GM10248 (cell line): Measurements from ENCODE around the gene GABARAPL2.

ENCODE experiments used
- CTCF ChIA-PET: fragments of 300-600 bp; sonication (Branson Sonifier 250); formaldehyde crosslinking; extraction: SDS; loops from one replicate; lab custom pipeline; 2021; ENCODE audit warnings: antibody characterized with exemption; lab: Yijun Ruan, JAX
- POLR2A ChIA-PET: fragments of 350-650 bp; sonication (Branson Sonifier 250); formaldehyde crosslinking; extraction: SDS; loops from one replicate; lab custom pipeline; 2020; ENCODE audit warnings: antibody characterized with exemption; lab: Yijun Ruan, JAX
- DNase-seq: peaks from one replicate; pipeline ENCODE4 v3.0.0; 2012; ENCODE audit errors: extremely low spot score
- CTCF ChIP-seq: IDR thresholded peaks from 2 replicates; pipeline ENCODE4 v1.5.1; 2012; ENCODE audit warnings: mild to moderate bottlenecking, low read depth; ENCODE audit errors: extremely low read depth, missing control alignments, control extremely low read depth

GABARAPL2 gene

DNA sequence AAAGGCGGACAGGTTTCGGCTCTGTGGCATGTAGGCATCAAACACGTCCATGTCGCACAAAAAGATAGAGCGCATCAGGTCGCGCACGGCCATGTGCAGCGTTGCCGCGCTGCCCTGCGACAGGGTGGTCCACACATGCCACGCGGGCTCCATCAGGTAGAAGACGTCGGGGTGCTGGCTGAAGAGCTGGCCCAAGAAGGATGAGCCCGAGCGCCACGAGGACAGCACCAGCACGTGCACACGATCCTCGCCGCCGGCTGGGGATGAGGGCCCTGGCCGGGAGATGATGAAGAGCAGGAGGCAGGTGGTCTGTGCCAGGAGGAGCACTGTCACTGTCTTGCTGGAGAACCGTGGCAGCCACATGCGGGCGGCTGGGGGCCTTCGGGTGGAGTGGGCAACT, 36.2 kb upstream of the GABARAPL2 start:
- ChIA-PET CTCF (interaction anchor here (1.0 to 1.3 kb wide), 3 partner anchors 13 to 53 kb away, joined by 3 to 4 read pairs (median 3); no protein-coding TSS in a partner anchor), POLR2A (no interaction called here)
- DNase-seq, result no peak
- TF ChIP-seq CTCF, result no peak

DNA sequence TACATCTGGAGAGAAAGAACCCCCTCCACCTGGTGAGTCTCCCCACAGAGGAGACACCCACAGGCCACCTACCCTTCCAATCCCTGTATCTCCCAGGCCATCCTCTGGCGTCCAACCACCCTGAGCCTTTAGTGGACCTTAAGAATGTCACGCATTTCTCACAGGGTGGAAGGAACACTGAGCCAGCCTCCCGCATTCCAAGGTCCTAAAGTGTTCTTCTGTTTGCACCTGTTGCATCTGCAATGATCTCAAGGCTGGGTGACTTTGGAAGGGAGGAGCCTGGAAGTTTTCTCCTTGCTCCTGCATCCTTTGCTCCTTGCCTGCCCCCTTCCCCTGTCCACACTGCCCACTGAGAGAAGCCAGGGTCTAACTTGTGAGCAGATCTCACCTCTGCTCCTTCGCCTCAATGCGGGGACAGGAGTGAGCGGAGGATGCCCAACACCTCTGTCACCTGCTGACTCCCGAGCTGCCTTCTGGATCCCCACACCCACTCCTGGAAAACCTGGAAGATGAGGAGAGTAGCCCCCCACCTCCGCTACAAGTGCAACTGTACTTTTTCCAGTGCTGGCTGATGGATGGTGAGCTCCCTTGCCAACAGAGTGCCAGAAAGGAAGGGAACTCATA, 33.9 kb upstream of the GABARAPL2 start:
- DNase-seq, result no peak
- POLR2A ChIA-PET, result no interaction called here
- no peak for TF ChIP-seq CTCF
- CTCF ChIA-PET, result interaction anchor here (1.0 to 2.5 kb wide), 8 partner anchors 11 to 333 kb away, joined by 3 to 16 read pairs (median 4); partner anchors contain the start of gene TMEM170A

DNA sequence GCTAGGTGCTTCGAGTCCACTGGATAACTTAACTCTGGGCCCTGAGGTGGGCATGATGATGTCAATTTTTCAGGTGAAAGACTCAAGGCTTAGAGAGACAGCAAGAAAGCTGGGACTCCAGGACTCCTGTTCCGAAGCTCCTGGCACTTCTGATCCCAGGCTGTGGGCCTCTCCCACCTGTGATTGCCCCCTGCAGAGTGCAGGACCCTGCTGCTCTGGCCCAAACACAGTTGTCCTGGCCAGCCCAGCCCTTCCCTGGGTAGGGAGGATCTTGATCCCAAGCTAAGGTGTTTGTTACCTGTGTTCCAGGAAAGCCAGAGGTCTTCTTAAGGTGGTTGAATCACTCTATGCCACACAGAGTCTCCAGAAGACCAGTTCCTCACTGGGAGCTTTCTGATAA, 33.4 kb upstream of the GABARAPL2 start:
- no peak for TF ChIP-seq CTCF
- no peak for DNase-seq
- ChIA-PET POLR2A (no interaction called here), CTCF (interaction anchor here (1.1 to 2.5 kb wide), 5 partner anchors 12 to 68 kb away, joined by 3 to 16 read pairs (median 5); partner anchors contain the start of gene TMEM170A)

GRCh38 chr16:75534560-75535205, 31.5 kb upstream of the GABARAPL2 start:
- ChIA-PET POLR2A (interaction anchor here (0.6 kb wide), 1 partner anchor 65 kb away, joined by 3 read pairs; no protein-coding TSS in a partner anchor), CTCF (interaction anchor here (0.8 to 4.9 kb wide), 5 partner anchors 9 to 17 kb away, joined by 3 to 28 read pairs (median 4); no protein-coding TSS in a partner anchor)
- no peak for DNase-seq
- no peak for TF ChIP-seq CTCF

DNA sequence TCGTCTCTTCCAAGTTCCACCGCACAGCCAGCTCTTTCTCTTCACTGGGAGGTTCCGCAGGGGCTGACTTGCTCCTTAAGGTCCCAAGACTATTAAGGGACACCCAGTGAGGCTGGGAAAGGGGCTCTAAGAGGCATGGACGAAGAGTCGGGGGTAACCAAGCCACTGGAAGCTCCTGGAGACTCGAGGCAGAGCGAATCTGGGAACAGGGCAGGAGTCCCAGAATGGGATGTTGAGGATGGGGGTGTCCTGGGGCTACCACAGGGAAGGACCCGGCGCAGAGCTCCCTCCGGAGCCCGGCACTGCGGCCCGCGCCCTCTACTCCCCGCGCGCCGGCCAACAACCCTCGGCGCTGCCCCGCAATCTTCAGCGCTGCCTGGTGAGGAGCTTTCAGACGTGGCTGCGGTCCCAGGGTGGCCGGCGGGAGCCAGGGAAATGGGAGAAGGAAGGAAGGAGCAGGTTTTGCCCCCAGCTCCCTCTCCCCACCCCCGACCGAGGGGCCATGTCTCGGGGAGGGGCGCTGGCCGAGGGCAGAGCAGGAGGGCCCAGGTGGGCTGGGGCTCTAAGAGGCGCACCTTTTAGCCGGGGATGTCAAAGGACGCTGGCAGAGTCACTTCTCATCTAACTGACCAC, 30.9 kb upstream of the GABARAPL2 start:
- ChIA-PET CTCF (interaction anchor here (0.8 to 4.9 kb wide), 5 partner anchors 8 to 18 kb away, joined by 3 to 28 read pairs (median 4); no protein-coding TSS in a partner anchor), POLR2A (no interaction called here)
- TF ChIP-seq CTCF, result no peak
- no peak for DNase-seq

DNA sequence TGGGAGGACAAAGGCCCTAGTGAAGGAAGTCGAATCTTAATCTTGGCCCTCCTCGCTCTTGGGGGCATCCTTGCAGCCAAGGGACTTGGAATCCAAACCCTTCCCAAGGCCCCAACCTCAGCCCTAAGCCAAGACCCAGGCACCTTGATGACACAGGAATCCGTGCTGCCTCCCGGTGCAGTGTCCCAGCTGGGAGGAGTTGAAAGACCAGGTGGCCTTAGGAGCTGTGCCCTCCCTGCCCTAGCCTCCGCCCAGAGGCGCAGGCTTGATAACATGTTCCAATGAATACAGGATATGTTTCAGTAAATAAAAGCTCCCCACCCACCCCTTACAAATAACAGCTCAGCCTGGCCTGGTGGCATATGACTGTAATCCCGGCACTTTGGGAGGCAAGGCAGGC, 30.3 kb upstream of the GABARAPL2 start, which contains the start of gene CHST5:
Gene CHST5 (minus strand): TSS at position 208 of the 400 bp plus-strand sequence. CDS start 5,724 bp downstream, outside the sequence.
- no peak for TF ChIP-seq CTCF
- DNase-seq, result no peak
- POLR2A ChIA-PET, result no interaction called here
- CTCF ChIA-PET, result interaction anchor here (4.0 to 4.9 kb wide), 2 partner anchors 14 to 19 kb away, joined by 16 to 28 read pairs; no protein-coding TSS in a partner anchor
